ENCODE measurements around the gene CDKN2AIPNL. TPM values are rescaled to one million over a fixed set of nuclear protein-coding genes. Genes with fewer than 3 reads are reported as not detected.
"Not testable (repeated sequence)": the region's sequence is repeated elsewhere in the genome, so short reads cannot be mapped to it uniquely, and the experiment has no call there.

Gene CDKN2AIPNL
- total RNA-seq, 1 donor from 2014 or later = 37.1 TPM

GRCh38 chr5:134383980-134384697 lies 27.5 kb downstream of the CDKN2AIPNL start:
- Histone ChIP-seq H3K4me3 (ENCODE audit: low read length in 3 of 3) (no peak overlapping the region), H3K4me1 (ENCODE audit: control insufficient read depth in 3 of 3, insufficient read depth in 3 of 3, low read length in 3 of 3) (peaks cover 0 to 7% (median 0%) of the 10 kb centered on the region in 3 donors), H3K27ac (ENCODE audit: low read depth, low read length) (no peak overlapping the region), H3K36me3 (ENCODE audit: control insufficient read depth in 3 of 3, insufficient read depth in 3 of 3, low read length in 3 of 3) (peaks cover 53 to 71% (median 61%) of the 10 kb centered on the region in 3 donors), H3K9me3 (ENCODE audit: control insufficient read depth in 3 of 3, low read length in 3 of 3) (no peaks in the 10 kb centered on the region), H3K27me3 (ENCODE audit: control insufficient read depth in 3 of 3, insufficient read depth in 3 of 3, low read length in 3 of 3) (no peaks in the 10 kb centered on the region), H3K9ac (ENCODE audit: low read depth in 1 of 3, low read length in 3 of 3) (no peak overlapping the region)

DNA sequence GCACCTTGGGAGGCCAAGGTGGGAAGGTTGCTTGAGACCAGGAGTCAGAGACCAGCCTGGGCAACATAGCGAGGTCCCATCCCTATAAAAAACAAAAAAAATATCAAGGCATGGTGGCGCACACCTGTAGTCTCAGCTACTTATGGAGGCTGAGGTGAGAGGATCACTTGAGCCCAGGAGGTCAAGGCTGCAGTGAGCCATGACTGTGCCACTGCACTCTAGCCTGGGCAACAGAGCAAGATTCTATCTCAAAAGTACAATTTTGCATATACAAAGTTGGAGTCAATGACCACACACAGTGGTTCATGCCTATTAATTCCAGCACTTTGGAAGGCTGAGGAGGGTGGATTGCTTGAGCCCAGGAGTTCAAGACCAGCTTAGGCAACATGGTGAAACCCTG lies 29.5 kb downstream of the CDKN2AIPNL start:
- not testable (repeated sequence) for H3K27ac ChIP-seq (ENCODE audit: low read depth, low read length); H3K9me3 ChIP-seq (ENCODE audit: control insufficient read depth in 3 of 3, low read length in 3 of 3); H3K9ac ChIP-seq (ENCODE audit: low read depth in 1 of 3, low read length in 3 of 3); H3K27me3 ChIP-seq (ENCODE audit: control insufficient read depth in 3 of 3, insufficient read depth in 3 of 3, low read length in 3 of 3); H3K4me3 ChIP-seq (ENCODE audit: low read length in 3 of 3)
- Histone ChIP-seq H3K4me1 (ENCODE audit: control insufficient read depth in 3 of 3, insufficient read depth in 3 of 3, low read length in 3 of 3) (peaks cover 7 to 14% (median 8%) of the 10 kb centered on the region in 3 donors), H3K36me3 (ENCODE audit: control insufficient read depth in 3 of 3, insufficient read depth in 3 of 3, low read length in 3 of 3) (peaks cover 41 to 67% (median 62%) of the 10 kb centered on the region in 3 donors)

- Histone ChIP-seq H3K36me3 (ENCODE audit: control insufficient read depth in 3 of 3, insufficient read depth in 3 of 3, low read length in 3 of 3) (peaks cover 40 to 65% (median 64%) of the 10 kb centered on the region in 3 donors), H3K4me3 (ENCODE audit: low read length in 3 of 3) (no peak overlapping the region), H3K9me3 (ENCODE audit: control insufficient read depth in 3 of 3, low read length in 3 of 3) (no peaks in the 10 kb centered on the region), H3K27ac (ENCODE audit: low read depth, low read length) (no peak overlapping the region), H3K9ac (ENCODE audit: low read depth in 1 of 3, low read length in 3 of 3) (no peak overlapping the region), H3K27me3 (ENCODE audit: control insufficient read depth in 3 of 3, insufficient read depth in 3 of 3, low read length in 3 of 3) (no peaks in the 10 kb centered on the region), H3K4me1 (ENCODE audit: control insufficient read depth in 3 of 3, insufficient read depth in 3 of 3, low read length in 3 of 3) (peaks cover 10 to 14% (median 13%) of the 10 kb centered on the region in 3 donors)
Observed at GRCh38 chr5:134380346-134380745, 31.3 kb downstream of the CDKN2AIPNL start.

- Histone ChIP-seq H3K27ac (ENCODE audit: low read depth, low read length) (no peak overlapping the region), H3K9ac (ENCODE audit: low read depth in 1 of 3, low read length in 3 of 3) (peak overlapping the region; percentile 21 to 55 (median 26)), H3K4me3 (ENCODE audit: low read length in 3 of 3) (no peak overlapping the region), H3K36me3 (ENCODE audit: control insufficient read depth in 3 of 3, insufficient read depth in 3 of 3, low read length in 3 of 3) (peaks cover 13 to 24% (median 21%) of the 10 kb centered on the region in 3 donors), H3K27me3 (ENCODE audit: control insufficient read depth in 3 of 3, insufficient read depth in 3 of 3, low read length in 3 of 3) (no peaks in the 10 kb centered on the region), H3K4me1 (ENCODE audit: control insufficient read depth in 3 of 3, insufficient read depth in 3 of 3, low read length in 3 of 3) (peaks cover 22 to 34% (median 29%) of the 10 kb centered on the region in 3 donors), H3K9me3 (ENCODE audit: control insufficient read depth in 3 of 3, low read length in 3 of 3) (no peaks in the 10 kb centered on the region)
Observed at GRCh38 chr5:134374232-134374631, 37.4 kb downstream of the CDKN2AIPNL start.

- peaks cover 13 to 22% (median 20%) of the 10 kb centered on the region in 3 donors for H3K36me3 ChIP-seq (ENCODE audit: control insufficient read depth in 3 of 3, insufficient read depth in 3 of 3, low read length in 3 of 3)
- H3K4me3 ChIP-seq (ENCODE audit: low read length in 3 of 3) = peak overlapping the region in 2 of 3 donors; percentile 85 to 92
- H3K27me3 ChIP-seq (ENCODE audit: control insufficient read depth in 3 of 3, insufficient read depth in 3 of 3, low read length in 3 of 3); H3K27ac ChIP-seq (ENCODE audit: low read depth, low read length); H3K9ac ChIP-seq (ENCODE audit: low read depth in 1 of 3, low read length in 3 of 3); H3K9me3 ChIP-seq (ENCODE audit: control insufficient read depth in 3 of 3, low read length in 3 of 3): not testable (repeated sequence)
- peaks cover 23 to 34% (median 31%) of the 10 kb centered on the region in 3 donors for H3K4me1 ChIP-seq (ENCODE audit: control insufficient read depth in 3 of 3, insufficient read depth in 3 of 3, low read length in 3 of 3)
Observed at GRCh38 chr5:134373633-134374032, 38.0 kb downstream of the CDKN2AIPNL start.

- H3K36me3 ChIP-seq (ENCODE audit: control insufficient read depth in 3 of 3, insufficient read depth in 3 of 3, low read length in 3 of 3) = peaks cover 7 to 10% (median 9%) of the 10 kb centered on the region in 3 donors
- no peaks in the 10 kb centered on the region for H3K27me3 ChIP-seq (ENCODE audit: control insufficient read depth in 3 of 3, insufficient read depth in 3 of 3, low read length in 3 of 3)
- peaks cover 21 to 28% (median 27%) of the 10 kb centered on the region in 3 donors for H3K4me1 ChIP-seq (ENCODE audit: control insufficient read depth in 3 of 3, insufficient read depth in 3 of 3, low read length in 3 of 3)
- H3K27ac ChIP-seq (ENCODE audit: low read depth, low read length) = peak overlapping the region; percentile 100
- no peaks in the 10 kb centered on the region for H3K9me3 ChIP-seq (ENCODE audit: control insufficient read depth in 3 of 3, low read length in 3 of 3)
- H3K4me3 ChIP-seq (ENCODE audit: low read length in 3 of 3) = peak overlapping the region; percentile 85 to 96 (median 92)
- peak overlapping the region; percentile 99 to 100 (median 100) for H3K9ac ChIP-seq (ENCODE audit: low read depth in 1 of 3, low read length in 3 of 3)
Observed at GRCh38 chr5:134371834-134372340, 39.8 kb downstream of the CDKN2AIPNL start.

DNA sequence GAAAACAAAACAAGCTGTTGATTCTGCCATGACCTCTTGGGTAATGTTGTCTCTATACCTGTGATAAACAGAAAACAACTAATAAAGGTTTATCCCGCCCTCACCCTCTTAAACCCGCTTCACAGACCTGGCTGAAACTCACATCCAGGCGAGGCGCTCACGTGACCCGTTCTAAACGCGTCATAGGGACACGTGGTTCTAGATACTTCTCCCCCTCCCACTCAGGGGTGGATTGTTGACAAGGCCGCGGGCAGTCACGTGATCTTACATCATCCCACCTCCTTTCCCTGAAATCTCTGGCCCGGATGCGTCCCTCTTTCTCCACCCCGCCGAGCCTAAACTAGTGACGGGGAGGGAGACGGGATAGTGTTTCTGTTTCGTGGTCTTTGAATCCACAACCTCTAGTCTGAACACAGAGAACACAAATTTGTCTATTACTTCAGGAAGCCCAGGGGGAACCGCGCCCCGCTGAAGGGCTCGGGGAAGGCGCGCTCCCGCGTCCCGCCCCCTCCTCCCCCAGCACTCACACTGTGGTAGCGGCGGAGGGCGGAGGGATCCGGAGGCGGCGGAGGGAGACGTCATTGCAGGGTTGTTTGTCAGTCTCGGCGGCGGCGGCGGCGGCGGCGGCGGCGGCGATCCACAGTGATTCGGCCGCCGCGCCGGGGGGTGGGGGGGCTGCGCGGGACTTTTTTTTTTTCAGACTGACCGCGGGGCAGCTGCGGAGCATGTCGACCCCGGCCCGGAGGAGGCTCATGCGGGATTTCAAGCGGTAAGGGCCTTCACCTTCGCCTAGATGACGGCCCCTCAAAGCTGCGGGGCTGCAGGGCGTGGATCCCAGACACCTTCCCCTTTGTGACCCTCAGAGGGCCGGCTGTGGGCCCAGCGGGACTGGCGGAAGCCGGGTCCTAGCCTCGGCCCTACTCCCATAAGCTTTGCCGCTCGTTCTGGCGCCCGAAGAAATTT lies 40.5 kb downstream of the CDKN2AIPNL start, which contains the start of gene UBE2B:
TSS of gene UBE2B (plus strand) at position 699 of the 963 bp plus-strand sequence. CDS start at position 726, 27 bp downstream.
- peak within 1 kb of the TSS; percentile 85 to 96 (median 92) for H3K4me3 ChIP-seq (ENCODE audit: low read length in 3 of 3)
- H3K36me3 ChIP-seq (ENCODE audit: control insufficient read depth in 3 of 3, insufficient read depth in 3 of 3, low read length in 3 of 3) = peaks cover 3 to 10% (median 7%) of the 10 kb centered on the region in 3 donors
- no peaks in the 10 kb centered on the region for H3K9me3 ChIP-seq (ENCODE audit: control insufficient read depth in 3 of 3, low read length in 3 of 3)
- H3K9ac ChIP-seq (ENCODE audit: low read depth in 1 of 3, low read length in 3 of 3) = peak within 1 kb of the TSS; percentile 99 to 100 (median 100)
- peaks cover 25 to 31% (median 29%) of the 10 kb centered on the region in 3 donors for H3K4me1 ChIP-seq (ENCODE audit: control insufficient read depth in 3 of 3, insufficient read depth in 3 of 3, low read length in 3 of 3)
- H3K27ac ChIP-seq (ENCODE audit: low read depth, low read length) = peak within 1 kb of the TSS; percentile 100
- H3K27me3 ChIP-seq (ENCODE audit: control insufficient read depth in 3 of 3, insufficient read depth in 3 of 3, low read length in 3 of 3) = no peaks in the 10 kb centered on the region

GRCh38 chr5:134370311-134370870 lies 41.3 kb downstream of the CDKN2AIPNL start:
- peak overlapping the region; percentile 70 to 96 (median 92) for H3K4me3 ChIP-seq (ENCODE audit: low read length in 3 of 3)
- no peaks in the 10 kb centered on the region for H3K9me3 ChIP-seq (ENCODE audit: control insufficient read depth in 3 of 3, low read length in 3 of 3)
- H3K4me1 ChIP-seq (ENCODE audit: control insufficient read depth in 3 of 3, insufficient read depth in 3 of 3, low read length in 3 of 3) = peaks cover 22 to 31% (median 31%) of the 10 kb centered on the region in 3 donors
- H3K9ac ChIP-seq (ENCODE audit: low read depth in 1 of 3, low read length in 3 of 3) = peak overlapping the region; percentile 93 to 100 (median 99)
- peak overlapping the region; percentile 100 for H3K27ac ChIP-seq (ENCODE audit: low read depth, low read length)
- H3K27me3 ChIP-seq (ENCODE audit: control insufficient read depth in 3 of 3, insufficient read depth in 3 of 3, low read length in 3 of 3) = no peaks in the 10 kb centered on the region
- H3K36me3 ChIP-seq (ENCODE audit: control insufficient read depth in 3 of 3, insufficient read depth in 3 of 3, low read length in 3 of 3) = peaks cover 3 to 7% (median 7%) of the 10 kb centered on the region in 3 donors

- H3K27ac ChIP-seq (ENCODE audit: low read depth, low read length) = no peak overlapping the region
- H3K9me3 ChIP-seq (ENCODE audit: control insufficient read depth in 3 of 3, low read length in 3 of 3) = no peaks in the 10 kb centered on the region
- peaks cover 19 to 23% (median 19%) of the 10 kb centered on the region in 3 donors for H3K4me1 ChIP-seq (ENCODE audit: control insufficient read depth in 3 of 3, insufficient read depth in 3 of 3, low read length in 3 of 3)
- no peaks in the 10 kb centered on the region for H3K36me3 ChIP-seq (ENCODE audit: control insufficient read depth in 3 of 3, insufficient read depth in 3 of 3, low read length in 3 of 3)
- no peaks in the 10 kb centered on the region for H3K27me3 ChIP-seq (ENCODE audit: control insufficient read depth in 3 of 3, insufficient read depth in 3 of 3, low read length in 3 of 3)
- H3K9ac ChIP-seq (ENCODE audit: low read depth in 1 of 3, low read length in 3 of 3) = no peak overlapping the region
- H3K4me3 ChIP-seq (ENCODE audit: low read length in 3 of 3) = no peak overlapping the region
Observed at GRCh38 chr5:134365604-134366003, 46.1 kb downstream of the CDKN2AIPNL start.
